Spleen (tissue), 7 donors: ENCODE measurements around the gene MUC16.

Experiments
- POLR2A ChIP-seq, 3 donors: fragments of 450-650 bp; IDR thresholded peaks; one replicate each; pipeline ENCODE4 v1.5.1; 2017; ENCODE audit warnings: antibody characterized with exemption in 3 of 3, mild to moderate bottlenecking in 1 of 3
- POLR2AphosphoS5 ChIP-seq, 3 donors: sonication (generic); formaldehyde crosslinking; IDR thresholded peaks; one replicate each; pipeline ENCODE4 v1.5.1; 2017; ENCODE audit warnings: antibody characterized with exemption in 3 of 3
- TF ChIP-seq, protein P1 (sequence below), 11 experiments: fragments of 200-600 bp in 7 of 11; fragments of 450-650 bp in 4 of 11; sonication (generic) in 4 of 11; IDR thresholded peaks in 8 of 11; conservative IDR thresholded peaks in 3 of 11; 1 replicate in 7 of 11; 2 replicates in 4 of 11; pipeline versions ENCODE4 v1.4.0 to v1.8.0; 2016 to 2021; ENCODE audit warnings: antibody characterized with exemption in 11 of 11, inconsistent platforms in 4 of 11, mild to moderate bottlenecking in 1 of 11
- donor health status: DM: no; HTN: no; CAD: no; lungs with moderate emphysema.
- donor health status: DM: no; HTN: no; CAD: no.
- donor health status: DM: no; HTN: no; CAD: no.

DNA sequence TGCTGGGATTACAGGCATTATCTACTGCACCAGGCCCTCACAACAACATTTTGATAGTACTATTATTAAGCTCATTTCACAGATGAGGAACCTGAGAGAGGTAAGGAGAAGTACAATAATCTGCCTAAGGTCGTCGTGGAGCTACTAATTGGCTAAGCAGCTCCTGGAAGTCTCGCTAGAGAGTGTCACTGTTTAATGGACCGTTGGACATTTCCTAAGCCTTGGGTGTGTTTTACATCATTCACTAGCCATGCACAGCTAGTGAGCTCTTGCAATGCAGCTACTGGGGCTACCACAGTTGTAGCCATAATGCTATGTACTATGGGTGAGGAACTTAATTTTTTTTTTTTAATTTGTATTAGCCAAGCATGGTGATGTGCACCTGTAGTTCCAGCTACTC lies 42.7 kb upstream of the MUC16 start:
- TF ChIP-seq, protein P1, sequence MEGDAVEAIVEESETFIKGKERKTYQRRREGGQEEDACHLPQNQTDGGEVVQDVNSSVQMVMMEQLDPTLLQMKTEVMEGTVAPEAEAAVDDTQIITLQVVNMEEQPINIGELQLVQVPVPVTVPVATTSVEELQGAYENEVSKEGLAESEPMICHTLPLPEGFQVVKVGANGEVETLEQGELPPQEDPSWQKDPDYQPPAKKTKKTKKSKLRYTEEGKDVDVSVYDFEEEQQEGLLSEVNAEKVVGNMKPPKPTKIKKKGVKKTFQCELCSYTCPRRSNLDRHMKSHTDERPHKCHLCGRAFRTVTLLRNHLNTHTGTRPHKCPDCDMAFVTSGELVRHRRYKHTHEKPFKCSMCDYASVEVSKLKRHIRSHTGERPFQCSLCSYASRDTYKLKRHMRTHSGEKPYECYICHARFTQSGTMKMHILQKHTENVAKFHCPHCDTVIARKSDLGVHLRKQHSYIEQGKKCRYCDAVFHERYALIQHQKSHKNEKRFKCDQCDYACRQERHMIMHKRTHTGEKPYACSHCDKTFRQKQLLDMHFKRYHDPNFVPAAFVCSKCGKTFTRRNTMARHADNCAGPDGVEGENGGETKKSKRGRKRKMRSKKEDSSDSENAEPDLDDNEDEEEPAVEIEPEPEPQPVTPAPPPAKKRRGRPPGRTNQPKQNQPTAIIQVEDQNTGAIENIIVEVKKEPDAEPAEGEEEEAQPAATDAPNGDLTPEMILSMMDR (IDR thresholded peaks at IDR 0.05 in 8 of 11, conservative IDR thresholded peaks at IDR 0.05 in 3 of 11), result no peak
- TF ChIP-seq POLR2A (IDR thresholded peaks at IDR 0.05) (no peak), POLR2AphosphoS5 (IDR thresholded peaks at IDR 0.05) (no peak)
